A549 (cell line): Measurements from ENCODE around the gene CPTP.

Source experiments
- CHD4 ChIP-seq: fragments of 200-600 bp; sonication (generic); IDR thresholded peaks from 2 replicates; pipeline ENCODE4 v1.6.1; 2016; ENCODE audit warnings: antibody characterized with exemption, mild to moderate bottlenecking, borderline replicate concordance
- RAD21 ChIP-seq, 2 experiments: fragments of >200 bp in 1 of 2; sonication (Bioruptor Twin) in 1 of 2; formaldehyde crosslinking in 1 of 2; IDR thresholded peaks in 1 of 2; conservative IDR thresholded peaks in 1 of 2; 2 replicates in 1 of 2; 3 replicates in 1 of 2; pipeline ENCODE4 v1.6.1; 2012 to 2018; ENCODE audit warnings: inconsistent platforms in 1 of 2
- RFX5 ChIP-seq: fragments of 450-650 bp; IDR thresholded peaks from 2 replicates; pipeline ENCODE4 v1.7.1; 2014; ENCODE audit warnings: antibody characterized with exemption, mild to moderate bottlenecking, moderate library complexity
- RNF2 ChIP-seq: fragments of 200-600 bp; sonication (generic); IDR thresholded peaks from 2 replicates; pipeline ENCODE4 v1.6.1; 2016; ENCODE audit warnings: low read depth, mild to moderate bottlenecking, antibody characterized with exemption, moderate library complexity, borderline replicate concordance
- SREBF2 ChIP-seq: fragments of 450-650 bp; IDR thresholded peaks from 2 replicates; pipeline ENCODE4 v1.6.1; 2014; ENCODE audit warnings: mild to moderate bottlenecking, moderate library complexity

- TF ChIP-seq SREBF2 (no peak), RFX5 (no peak), CHD4 (no peak), RAD21 (conservative IDR thresholded peaks at IDR 0.05 in 1 of 2, IDR thresholded peaks at IDR 0.05 in 1 of 2) (no peak), RNF2 (no peak)
Measured at GRCh38 chr1:1314237-1314586, 10.4 kb upstream of the CPTP start.
